GM19397 (cell line): Measurements from ENCODE around the gene STAG1.
"Not testable (repeated sequence)": the region's sequence is repeated elsewhere in the genome, so short reads cannot be mapped to it uniquely, and the experiment has no call there.

Source experiments
- ATAC-seq: cut with Tn5 transposase; IDR thresholded peaks from one replicate; pipeline ENCODE4 v1.9.1; 2021; ENCODE audit warnings: mild to moderate bottlenecking, moderate library complexity; ENCODE audit not compliant: unreplicated experiment

Gene STAG1

GRCh38 chr3:136516095-136516494 lies 236.1 kb downstream of the STAG1 start:
- ATAC-seq = no peak

- ATAC-seq = not testable (repeated sequence)
Observed at GRCh38 chr3:136514533-136514932, 237.6 kb downstream of the STAG1 start.

GRCh38 chr3:136513367-136513766 lies 238.8 kb downstream of the STAG1 start:
- ATAC-seq = no peak

- no peak for ATAC-seq
Observed at GRCh38 chr3:136512381-136512780, 239.8 kb downstream of the STAG1 start.

GRCh38 chr3:136505676-136506075 lies 246.5 kb downstream of the STAG1 start:
- ATAC-seq = no peak

GRCh38 chr3:136503056-136503455 lies 249.1 kb downstream of the STAG1 start:
- no peak for ATAC-seq

- no peak for ATAC-seq
Observed at GRCh38 chr3:136498919-136499447, 253.2 kb downstream of the STAG1 start.

GRCh38 chr3:136495213-136495612 lies 257.0 kb downstream of the STAG1 start:
- no peak for ATAC-seq

GRCh38 chr3:136490646-136491405 lies 261.4 kb downstream of the STAG1 start:
- ATAC-seq = no peak

GRCh38 chr3:136485777-136486176 lies 266.4 kb downstream of the STAG1 start:
- no peak for ATAC-seq

- no peak for ATAC-seq
Observed at GRCh38 chr3:136476280-136476679, 275.9 kb downstream of the STAG1 start.

GRCh38 chr3:136474876-136475275 lies 277.3 kb downstream of the STAG1 start:
- ATAC-seq = not testable (repeated sequence)

- ATAC-seq = no peak
Observed at GRCh38 chr3:136473716-136474326, 278.4 kb downstream of the STAG1 start.

- no peak for ATAC-seq
Observed at GRCh38 chr3:136465296-136465695, 286.9 kb downstream of the STAG1 start.

GRCh38 chr3:136464502-136464901 lies 287.7 kb downstream of the STAG1 start:
- no peak for ATAC-seq

- ATAC-seq = no peak
Observed at GRCh38 chr3:136463170-136463569, 289.0 kb downstream of the STAG1 start.

- no peak for ATAC-seq
Observed at GRCh38 chr3:136457793-136458192, 294.4 kb downstream of the STAG1 start.

GRCh38 chr3:136456196-136456595 lies 296.0 kb downstream of the STAG1 start:
- ATAC-seq = no peak

GRCh38 chr3:136444581-136444980 lies 307.6 kb downstream of the STAG1 start:
- no peak for ATAC-seq

GRCh38 chr3:136437043-136437442 lies 315.1 kb downstream of the STAG1 start:
- ATAC-seq = no peak

- no peak for ATAC-seq
Observed at GRCh38 chr3:136434429-136434828, 317.7 kb downstream of the STAG1 start.

GRCh38 chr3:136432685-136433084 lies 319.5 kb downstream of the STAG1 start:
- ATAC-seq = no peak
